Measurements from ENCODE around the gene ANKRD2.

ANKRD2 gene

GRCh38 chr10:97573672-97574071 lies 1.1 kb downstream of the ANKRD2 start:
- CTCF ChIA-PET: interaction anchor here (0.6 to 5.1 kb wide), 8 partner anchors 11 to 1303 kb away, joined by 3 to 78 read pairs (median 10); partner anchors contain the start of gene HOGA1
- peaks cover 0 to 12% of the 10 kb centered on the region in 2 experiments; a peak in 2 of 3 replicates for H3K36me3 ChIP-seq (ENCODE audit: control insufficient read depth in 2 of 2, insufficient read depth in 1 of 2, low read length in 2 of 2)
- no peaks in the 10 kb centered on the region for H3K9me3 ChIP-seq (ENCODE audit: control insufficient read depth, insufficient read depth, low read depth, low read length)
- H3K4me1 ChIP-seq (ENCODE audit: control insufficient read depth, insufficient read depth, low read length): peaks cover 6% of the 10 kb centered on the region
- TF ChIP-seq ZFP69B (tag by site-specific recombination; IDR thresholded peaks at IDR 0.05) (no peak), OVOL3 (tag by site-specific recombination; IDR thresholded peaks at IDR 0.05) (no peak), ZNF701 (tag by site-specific recombination; IDR thresholded peaks at IDR 0.05) (no peak), ZNF660 (tag by site-specific recombination; IDR thresholded peaks at IDR 0.05) (no peak), ZNF624 (tag by site-specific recombination; IDR thresholded peaks at IDR 0.05) (no peak), ZNF366 (tag by site-specific recombination; conservative IDR thresholded peaks at IDR 0.05) (no peak), AEBP2 (tag by site-specific recombination; IDR thresholded peaks at IDR 0.05; ENCODE audit: borderline replicate concordance) (no peak), SCRT1 (tag by site-specific recombination; IDR thresholded peaks at IDR 0.05; ENCODE audit: borderline replicate concordance) (no peak), GLIS2 (tag by site-specific recombination; IDR thresholded peaks at IDR 0.05) (no peak), ZNF626 (tag by site-specific recombination; IDR thresholded peaks at IDR 0.05) (no peak), ZNF561 (tag by site-specific recombination; IDR thresholded peaks at IDR 0.05; ENCODE audit: borderline replicate concordance) (no peak)
- POLR2A ChIA-PET: interaction anchor here (0.7 kb wide), 1 partner anchor 141 kb away, joined by 3 read pairs; no protein-coding TSS in a partner anchor
- no peak overlapping the region for H3K4me3 ChIP-seq (ENCODE audit: low read depth, low read length)
- H3K27ac ChIP-seq (ENCODE audit: extremely low read depth, low read depth, low read length): no peak overlapping the region

DNA sequence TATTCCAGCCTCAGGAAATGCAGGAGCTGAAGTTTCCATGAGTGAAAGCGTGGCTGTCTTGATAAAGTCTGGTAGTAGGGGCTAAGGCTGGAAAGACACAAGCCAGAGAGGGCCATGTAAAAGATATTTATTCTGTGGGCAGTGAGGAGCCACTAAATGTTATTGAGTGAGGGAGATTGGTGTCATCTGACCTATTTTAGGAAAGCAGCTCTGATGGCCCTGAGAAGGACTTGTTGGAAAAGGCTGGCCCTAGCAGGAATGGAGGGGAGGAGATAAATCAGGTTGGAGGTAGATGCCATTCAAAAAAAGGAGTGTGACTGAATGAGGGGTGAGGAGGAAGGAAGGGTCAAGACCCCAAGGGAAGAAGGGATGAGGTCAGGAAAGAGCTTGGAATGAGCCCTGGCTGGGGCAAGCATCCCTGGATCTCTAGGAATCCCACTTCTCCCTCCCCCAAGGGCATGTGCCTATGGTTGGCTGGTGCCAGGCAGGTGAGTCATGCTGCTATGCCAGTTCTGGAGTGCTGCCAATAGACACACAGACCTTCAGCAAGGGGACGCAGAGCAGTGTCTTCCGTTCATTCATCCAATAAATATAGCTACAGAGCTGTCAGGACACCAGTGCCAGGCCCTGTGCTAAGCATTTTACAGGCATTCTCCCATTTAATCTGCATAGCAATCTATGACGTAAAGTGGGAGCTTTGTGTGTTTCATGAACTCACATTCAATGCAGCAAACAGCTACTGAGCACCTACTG lies 2.0 kb downstream of the ANKRD2 start:
- ChIA-PET CTCF (interaction anchor here (0.6 to 5.1 kb wide), 14 partner anchors 9 to 1303 kb away, joined by 3 to 78 read pairs (median 4); partner anchors contain the start of gene HOGA1), POLR2A (interaction anchor here (0.9 kb wide), 1 partner anchor 10 kb away, joined by 5 read pairs; the partner anchor contains the start of gene HOGA1)
- Histone ChIP-seq H3K36me3 (ENCODE audit: control insufficient read depth in 2 of 2, insufficient read depth in 1 of 2, low read length in 2 of 2) (peaks cover 0 to 7% of the 10 kb centered on the region in 2 experiments; a peak in 1 of 3 replicates), H3K27ac (ENCODE audit: extremely low read depth, low read depth, low read length) (no peak overlapping the region), H3K9me3 (ENCODE audit: control insufficient read depth, insufficient read depth, low read depth, low read length) (no peaks in the 10 kb centered on the region), H3K4me3 (ENCODE audit: low read depth, low read length) (no peak overlapping the region), H3K4me1 (ENCODE audit: control insufficient read depth, insufficient read depth, low read length) (peaks cover 6% of the 10 kb centered on the region)
- TF ChIP-seq ZNF366 (tag by site-specific recombination; conservative IDR thresholded peaks at IDR 0.05) (peak; percentile 73), TSHZ1 (tag by site-specific recombination; IDR thresholded peaks at IDR 0.05; ENCODE audit: borderline replicate concordance) (0 out of 2 replicates have a peak, but pooled peaks have one; percentile 13), RBAK (tag by site-specific recombination; IDR thresholded peaks at IDR 0.05) (no peak), PRDM10 (tag by site-specific recombination; IDR thresholded peaks at IDR 0.05) (peak; percentile 79; the same call in 1 of the 2 replicates), IKZF3 (tag by site-specific recombination; IDR thresholded peaks at IDR 0.05) (peak; percentile 17; the same call in 1 of the 2 replicates), ZNF335 (tag by site-specific recombination; conservative IDR thresholded peaks at IDR 0.05) (peak; percentile 23; the same call in 1 of the 2 replicates), GLIS2 (tag by site-specific recombination; IDR thresholded peaks at IDR 0.05) (0 out of 2 replicates have a peak, but pooled peaks have one; percentile 28), ZNF660 (tag by site-specific recombination; IDR thresholded peaks at IDR 0.05) (no peak), ZNF174 (tag by site-specific recombination; IDR thresholded peaks at IDR 0.05) (no peak)
- TF ChIP-seq, protein P1, sequence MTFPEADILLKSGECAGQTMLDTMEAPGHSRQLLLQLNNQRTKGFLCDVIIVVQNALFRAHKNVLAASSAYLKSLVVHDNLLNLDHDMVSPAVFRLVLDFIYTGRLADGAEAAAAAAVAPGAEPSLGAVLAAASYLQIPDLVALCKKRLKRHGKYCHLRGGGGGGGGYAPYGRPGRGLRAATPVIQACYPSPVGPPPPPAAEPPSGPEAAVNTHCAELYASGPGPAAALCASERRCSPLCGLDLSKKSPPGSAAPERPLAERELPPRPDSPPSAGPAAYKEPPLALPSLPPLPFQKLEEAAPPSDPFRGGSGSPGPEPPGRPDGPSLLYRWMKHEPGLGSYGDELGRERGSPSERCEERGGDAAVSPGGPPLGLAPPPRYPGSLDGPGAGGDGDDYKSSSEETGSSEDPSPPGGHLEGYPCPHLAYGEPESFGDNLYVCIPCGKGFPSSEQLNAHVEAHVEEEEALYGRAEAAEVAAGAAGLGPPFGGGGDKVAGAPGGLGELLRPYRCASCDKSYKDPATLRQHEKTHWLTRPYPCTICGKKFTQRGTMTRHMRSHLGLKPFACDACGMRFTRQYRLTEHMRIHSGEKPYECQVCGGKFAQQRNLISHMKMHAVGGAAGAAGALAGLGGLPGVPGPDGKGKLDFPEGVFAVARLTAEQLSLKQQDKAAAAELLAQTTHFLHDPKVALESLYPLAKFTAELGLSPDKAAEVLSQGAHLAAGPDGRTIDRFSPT (tag by site-specific recombination; IDR thresholded peaks at IDR 0.05): peak; percentile 45; the same call in 1 of the 2 replicates
- TF ChIP-seq, protein P2, sequence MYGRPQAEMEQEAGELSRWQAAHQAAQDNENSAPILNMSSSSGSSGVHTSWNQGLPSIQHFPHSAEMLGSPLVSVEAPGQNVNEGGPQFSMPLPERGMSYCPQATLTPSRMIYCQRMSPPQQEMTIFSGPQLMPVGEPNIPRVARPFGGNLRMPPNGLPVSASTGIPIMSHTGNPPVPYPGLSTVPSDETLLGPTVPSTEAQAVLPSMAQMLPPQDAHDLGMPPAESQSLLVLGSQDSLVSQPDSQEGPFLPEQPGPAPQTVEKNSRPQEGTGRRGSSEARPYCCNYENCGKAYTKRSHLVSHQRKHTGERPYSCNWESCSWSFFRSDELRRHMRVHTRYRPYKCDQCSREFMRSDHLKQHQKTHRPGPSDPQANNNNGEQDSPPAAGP (tag by site-specific recombination; IDR thresholded peaks at IDR 0.05): no peak
